CD4-positive, alpha-beta T cell treated with Interleukin-2 at 100 ng/mL for 4 hours (primary cell): ENCODE results near the gene KRTAP2-4.
"Not testable (repeated sequence)": the region's sequence is repeated elsewhere in the genome, so short reads cannot be mapped to it uniquely, and the experiment has no call there.

Experiments
- DNase-seq: peaks from one replicate; pipeline ENCODE4 v3.0.0-alpha.2; 2020; ENCODE audit warnings: low spot score

KRTAP2-4 gene

GRCh38 chr17:41037853-41038350 is 27.8 kb downstream of the KRTAP2-4 start:
- DNase-seq: no peak

- not testable (repeated sequence) for DNase-seq
Measured at GRCh38 chr17:41034346-41034935, 31.2 kb downstream of the KRTAP2-4 start, which contains the start of gene KRTAP1-3. Gene KRTAP1-3 (minus strand): TSS chr17:41034874. CDS start chr17:41034821, 53 bp downstream.

GRCh38 chr17:41029633-41030245 is 35.9 kb downstream of the KRTAP2-4 start, which contains the start of gene KRTAP1-4:
Gene KRTAP1-4 (minus strand): TSS chr17:41030195. CDS start chr17:41030078, 117 bp downstream.
- DNase-seq: no peak

- DNase-seq: no peak
Measured at GRCh38 chr17:41026715-41027471, 38.8 kb downstream of the KRTAP2-4 start, which contains the start of gene KRTAP1-5. Gene KRTAP1-5 (minus strand): TSS chr17:41027208. CDS start chr17:41027155, 53 bp downstream.

DNA sequence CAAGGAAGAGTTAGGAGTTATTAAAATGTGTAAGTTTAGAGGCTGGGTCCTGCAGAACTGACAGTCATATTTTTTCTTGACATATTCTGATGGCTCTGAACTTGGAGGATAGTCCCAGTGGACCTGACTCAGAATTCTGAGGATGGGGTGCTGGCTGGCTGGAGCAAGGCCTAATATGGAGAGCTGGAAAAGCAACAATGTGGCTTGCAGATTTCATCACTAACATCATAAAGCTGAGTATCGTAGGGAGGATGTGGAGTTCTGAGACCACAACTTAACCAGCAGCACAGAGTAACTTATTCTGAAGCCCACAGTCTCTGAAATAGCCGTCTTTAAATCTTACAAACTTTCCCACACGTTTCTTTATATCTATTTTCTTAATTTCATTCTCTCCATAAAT is 41.0 kb downstream of the KRTAP2-4 start:
- no peak for DNase-seq

GRCh38 chr17:41020336-41020735 is 45.3 kb downstream of the KRTAP2-4 start:
- no peak for DNase-seq

DNA sequence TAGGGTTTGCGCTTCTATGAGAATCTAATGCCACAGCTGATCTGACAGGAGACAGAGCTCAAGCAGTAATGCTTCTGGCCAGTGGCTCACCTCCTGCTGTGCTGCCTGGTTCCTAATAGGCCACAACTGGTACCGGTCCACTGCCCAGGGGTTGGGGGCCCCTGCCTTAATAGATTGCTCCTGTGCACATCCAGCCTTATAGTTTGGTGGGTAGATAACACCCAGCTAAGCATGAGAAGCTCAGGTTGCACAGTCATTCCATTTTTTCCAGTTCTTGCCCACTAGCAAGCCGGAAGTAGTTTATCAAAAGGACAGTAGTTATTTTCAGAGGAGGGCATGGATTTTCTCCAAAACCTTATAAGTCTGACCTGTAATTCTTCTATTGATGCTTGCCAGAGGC is 46.3 kb downstream of the KRTAP2-4 start:
- no peak for DNase-seq

- no peak for DNase-seq
Measured at GRCh38 chr17:41018541-41018940, 47.1 kb downstream of the KRTAP2-4 start.

DNA sequence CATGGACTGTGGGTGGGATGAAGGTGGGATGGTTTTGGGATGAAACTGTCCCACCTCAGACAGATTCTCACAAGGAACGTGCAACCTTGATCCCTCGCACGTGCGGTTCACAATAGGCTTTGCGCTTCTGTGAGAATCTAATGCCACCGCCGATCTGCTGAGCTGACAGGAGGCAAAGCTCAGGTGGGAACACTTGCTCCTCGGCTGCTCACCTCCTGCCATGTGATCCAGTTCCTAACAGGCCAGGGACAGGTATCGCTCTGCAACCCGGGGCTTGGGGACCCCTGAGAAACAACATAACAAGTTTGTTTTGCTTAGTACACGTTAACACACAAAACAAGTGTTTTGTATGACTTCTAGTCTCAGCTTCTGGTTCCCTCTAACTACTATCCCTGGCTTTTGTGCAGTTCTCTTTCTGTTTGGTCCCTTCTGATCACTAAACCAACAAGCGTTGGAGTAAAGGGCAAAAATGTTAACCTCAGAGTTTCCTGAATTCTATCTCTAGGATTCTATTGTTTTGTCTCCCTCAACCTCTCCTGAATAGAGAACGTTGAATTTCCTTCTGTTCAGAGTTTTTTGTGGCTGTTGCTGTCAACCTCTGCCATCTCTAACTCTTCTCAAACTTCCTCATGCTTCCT is 49.0 kb downstream of the KRTAP2-4 start:
- DNase-seq: no peak

DNA sequence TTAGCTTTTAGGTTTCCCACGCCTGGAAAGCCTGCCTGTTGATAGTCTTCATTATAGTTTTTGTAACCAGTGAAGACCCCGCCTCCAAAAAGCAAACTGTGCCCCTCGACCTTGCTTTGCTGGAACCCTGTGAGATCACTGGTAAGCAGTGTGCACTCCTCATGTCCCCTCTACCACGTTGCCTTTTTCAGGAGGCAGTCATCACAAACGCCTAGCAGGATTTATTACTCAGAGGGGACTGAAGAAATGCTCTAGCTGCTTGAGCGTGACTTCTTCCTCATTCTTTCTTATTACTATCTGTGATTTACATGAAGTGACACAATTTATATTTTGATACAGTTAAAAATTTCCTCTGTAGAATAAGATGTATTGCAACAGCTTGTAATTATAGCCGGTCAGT is 50.2 kb downstream of the KRTAP2-4 start:
- no peak for DNase-seq
